ENCODE measurements around the gene GNRHR.
"Not testable (repeated sequence)": the region's sequence is repeated elsewhere in the genome, so short reads cannot be mapped to it uniquely, and the experiment has no call there.

GNRHR gene

GRCh38 chr4:67754288-67754687 is at the start of gene GNRHR:
TSS of gene GNRHR (minus strand) at chr4:67754388. CDS start at chr4:67754335, 53 bp downstream.
- DNase-seq (ENCODE audit: low read depth, low spot score): no peak

- no peak for DNase-seq (ENCODE audit: low read depth, low spot score)
These were observed 42.6 kb upstream of the GNRHR start for GRCh38 chr4:67796810-67797209.

- DNase-seq (ENCODE audit: low read depth, low spot score): no peak
These were observed 36.5 kb upstream of the GNRHR start for GRCh38 chr4:67790721-67791120.

GRCh38 chr4:67787311-67787710 is 33.1 kb upstream of the GNRHR start:
- no peak for DNase-seq (ENCODE audit: low read depth, low spot score)

GRCh38 chr4:67785528-67785927 is 31.3 kb upstream of the GNRHR start:
- DNase-seq (ENCODE audit: low read depth, low spot score): no peak

- no peak for DNase-seq (ENCODE audit: low read depth, low spot score)
These were observed 25.4 kb upstream of the GNRHR start for GRCh38 chr4:67779631-67780030.

- DNase-seq (ENCODE audit: low read depth, low spot score): no peak
These were observed 22.6 kb upstream of the GNRHR start for GRCh38 chr4:67776746-67777145.

- no peak for DNase-seq (ENCODE audit: low read depth, low spot score)
These were observed 16.2 kb upstream of the GNRHR start for GRCh38 chr4:67770422-67770821.

GRCh38 chr4:67765928-67766327 is 11.7 kb upstream of the GNRHR start:
- no peak for DNase-seq (ENCODE audit: low read depth, low spot score)

- no peak for DNase-seq (ENCODE audit: low read depth, low spot score)
These were observed 11.2 kb upstream of the GNRHR start for GRCh38 chr4:67765401-67765800.

GRCh38 chr4:67764183-67764582 is 10.0 kb upstream of the GNRHR start:
- no peak for DNase-seq (ENCODE audit: low read depth, low spot score)

- no peak for DNase-seq (ENCODE audit: low read depth, low spot score)
These were observed 7.9 kb upstream of the GNRHR start for GRCh38 chr4:67762086-67762485.

GRCh38 chr4:67756991-67757390 is 2.8 kb upstream of the GNRHR start:
- not testable (repeated sequence) for DNase-seq (ENCODE audit: low read depth, low spot score)

GRCh38 chr4:67755974-67756373 is 1.8 kb upstream of the GNRHR start:
- DNase-seq (ENCODE audit: low read depth, low spot score): no peak

- DNase-seq (ENCODE audit: low read depth, low spot score): no peak
These were observed 2.9 kb downstream of the GNRHR start for GRCh38 chr4:67751260-67751659.

GRCh38 chr4:67750691-67751090 is 3.5 kb downstream of the GNRHR start:
- DNase-seq (ENCODE audit: low read depth, low spot score): no peak

GRCh38 chr4:67749286-67749685 is 4.9 kb downstream of the GNRHR start:
- no peak for DNase-seq (ENCODE audit: low read depth, low spot score)

- DNase-seq (ENCODE audit: low read depth, low spot score): no peak
These were observed 7.2 kb downstream of the GNRHR start for GRCh38 chr4:67746797-67747495.

- no peak for DNase-seq (ENCODE audit: low read depth, low spot score)
These were observed 9.5 kb downstream of the GNRHR start for GRCh38 chr4:67744561-67745283.

- DNase-seq (ENCODE audit: low read depth, low spot score): no peak
These were observed 11.0 kb downstream of the GNRHR start for GRCh38 chr4:67743194-67743593.

- DNase-seq (ENCODE audit: low read depth, low spot score): no peak
These were observed 17.9 kb downstream of the GNRHR start for GRCh38 chr4:67736262-67736661.

- no peak for DNase-seq (ENCODE audit: low read depth, low spot score)
These were observed 18.9 kb downstream of the GNRHR start for GRCh38 chr4:67735325-67735724.

GRCh38 chr4:67730511-67730910 is 23.7 kb downstream of the GNRHR start:
- DNase-seq (ENCODE audit: low read depth, low spot score): not testable (repeated sequence)
